H1 (cell line): ENCODE measurements around the gene PTBP3. TPM values are rescaled to one million over a fixed set of nuclear protein-coding genes. Genes with fewer than 3 reads are reported as not detected.
A peak's percentile ranks its signal among the peaks of the same experiment; 100 is the strongest.

Experiments used
- CTCF ChIA-PET: fragments of 300-600 bp; sonication (Branson Sonifier 250); formaldehyde crosslinking; loops from one replicate; lab custom pipeline; 2021; ENCODE audit not compliant: partially characterized antibody; lab: Charles Lee
- POLR2A ChIA-PET: fragments of 300-600 bp; sonication (Branson Sonifier 250); formaldehyde crosslinking; loops from one replicate; lab custom pipeline; 2021; ENCODE audit warnings: inconsistent platforms; ENCODE audit not compliant: partially characterized antibody; lab: Charles Lee
- DNase-seq, 2 experiments: peaks; one replicate each; pipeline versions ENCODE4 v3.0.0 to v3.0.0-alpha.2; 2010 to 2022; ENCODE audit warnings: low spot score in 2 of 2, low read depth in 1 of 2, mixed read lengths in 1 of 2
- FAIRE-seq: peaks from 2 replicates; lab custom pipeline; 2011; peaks lifted over from hg19 to GRCh38; lab: Jason Lieb, UNC
- H2AFZ ChIP-seq: 2 replicates; pipeline ENCODE4 v1.8.1; 2012; ENCODE audit warnings: low read length, inconsistent platforms
- H2AK5ac ChIP-seq: 2 replicates; pipeline ENCODE4 v1.6.1; 2013; ENCODE audit warnings: low read depth, low read length
- H2BK120ac ChIP-seq: replicated peaks from 2 replicates; pipeline ENCODE3; 2013; ENCODE audit warnings: low read depth, low read length, inconsistent platforms
- H2BK12ac ChIP-seq: 2 replicates; pipeline ENCODE4 v1.6.1; 2013; ENCODE audit warnings: low read depth, low read length
- H2BK15ac ChIP-seq: 2 replicates; pipeline ENCODE4 v1.6.1; 2013; ENCODE audit warnings: low read length
- H2BK20ac ChIP-seq: 2 replicates; pipeline ENCODE4 v1.6.1; 2013; ENCODE audit warnings: low read length
- H2BK5ac ChIP-seq: 2 replicates; pipeline ENCODE4 v1.6.1; 2013; ENCODE audit warnings: low read depth, low read length
- H3K14ac ChIP-seq: 2 replicates; pipeline ENCODE4 v1.6.1; 2013; ENCODE audit warnings: inconsistent platforms; ENCODE audit not compliant: insufficient read length
- H3K18ac ChIP-seq: 2 replicates; pipeline ENCODE4 v1.6.1; 2013; ENCODE audit warnings: low read length; ENCODE audit errors: extremely low read depth
- H3K23ac ChIP-seq: 2 replicates; pipeline ENCODE4 v1.6.1; 2013; ENCODE audit warnings: inconsistent platforms; ENCODE audit not compliant: insufficient read length
- H3K23me2 ChIP-seq: 2 replicates; pipeline ENCODE4 v1.6.1; 2013; ENCODE audit warnings: low read depth, low read length
- H3K27ac ChIP-seq: 2 replicates; pipeline ENCODE4 v1.6.1; 2011; ENCODE audit warnings: low read depth, low read length, inconsistent platforms
- H3K27me3 ChIP-seq, 4 experiments: replicated peaks in 1 of 4; 1 replicate in 1 of 4; 2 replicates in 3 of 4; pipeline versions ENCODE4 v1.6.1 to v1.8.1; 2011 to 2013; ENCODE audit warnings: low read length in 3 of 4, mild to moderate bottlenecking in 3 of 4, inconsistent platforms in 2 of 4, mixed read lengths in 2 of 4, moderate library complexity in 1 of 4; ENCODE audit not compliant: control insufficient read depth in 3 of 4, insufficient read depth in 3 of 4; ENCODE audit errors: extremely low read depth in 1 of 4
- H3K36me3 ChIP-seq, 4 experiments: 2 replicates each; pipeline versions ENCODE4 v1.6.1 to v1.8.1; 2011 to 2013; ENCODE audit warnings: mild to moderate bottlenecking in 4 of 4, low read length in 3 of 4, moderate library complexity in 2 of 4, control low read depth in 1 of 4, inconsistent platforms in 1 of 4; ENCODE audit not compliant: insufficient read depth in 4 of 4, control insufficient read depth in 2 of 4
- H3K4ac ChIP-seq: replicated peaks from 2 replicates; pipeline ENCODE3; 2013; ENCODE audit warnings: low read length, low read depth, mixed read lengths, inconsistent platforms; ENCODE audit not compliant: insufficient read length
- H3K4me1 ChIP-seq, 4 experiments: replicated peaks in 1 of 4; 1 replicate in 1 of 4; 2 replicates in 3 of 4; pipeline versions ENCODE4 v1.6.1 to v1.8.1; 2011 to 2013; ENCODE audit warnings: low read length in 3 of 4, inconsistent platforms in 2 of 4, mixed read lengths in 1 of 4; ENCODE audit not compliant: insufficient read depth in 4 of 4, control insufficient read depth in 3 of 4
- H3K4me2 ChIP-seq, 2 experiments: 2 replicates each; pipeline versions ENCODE4 v1.6.1 to v1.8.1; 2011 to 2013; ENCODE audit warnings: low read depth in 2 of 2, low read length in 2 of 2, control low read depth in 1 of 2, inconsistent platforms in 1 of 2, mild to moderate bottlenecking in 1 of 2; ENCODE audit not compliant: insufficient read depth in 1 of 2
- H3K4me3 ChIP-seq, 4 experiments: fragments of 200-600, 300-600 bp in 1 of 4; sonication (generic), shearing (Covaris generic), sonication (Bioruptor Twin) in 1 of 4; 2 replicates each; pipeline versions ENCODE4 v1.5.1 to v1.8.1; 2011 to 2016; ENCODE audit warnings: low read length in 4 of 4, low read depth in 3 of 4, control low read depth in 2 of 4, inconsistent platforms in 2 of 4, mild to moderate bottlenecking in 2 of 4, mixed read lengths in 1 of 4, moderate library complexity in 1 of 4; ENCODE audit not compliant: insufficient read depth in 2 of 4; ENCODE audit errors: extremely low read depth in 1 of 4
- H3K56ac ChIP-seq: replicated peaks from 2 replicates; pipeline ENCODE3; 2013; ENCODE audit warnings: low read depth, mild to moderate bottlenecking, mixed read lengths, low read length, inconsistent platforms; ENCODE audit not compliant: insufficient read length
- H3K79me1 ChIP-seq: 2 replicates; pipeline ENCODE4 v1.6.1; 2013; ENCODE audit warnings: low read depth, low read length, control low read depth
- H3K79me2 ChIP-seq, 2 experiments: 2 replicates each; pipeline versions ENCODE4 v1.6.1 to v1.8.1; 2012 to 2013; ENCODE audit warnings: low read length in 2 of 2, mild to moderate bottlenecking in 2 of 2, inconsistent platforms in 1 of 2; ENCODE audit not compliant: insufficient read depth in 2 of 2, control insufficient read depth in 1 of 2
- H3K9ac ChIP-seq, 4 experiments: replicated peaks in 1 of 4; 1 replicate in 1 of 4; 2 replicates in 3 of 4; pipeline versions ENCODE4 v1.6.1 to v1.8.1; 2011 to 2013; ENCODE audit warnings: low read depth in 3 of 4, low read length in 3 of 4, control low read depth in 2 of 4, mild to moderate bottlenecking in 2 of 4, moderate library complexity in 2 of 4, inconsistent platforms in 1 of 4; ENCODE audit errors: extremely low read depth in 1 of 4
- H3K9me3 ChIP-seq, 2 experiments: 2 replicates each; pipeline versions ENCODE4 v1.6.1 to v1.8.1; 2012 to 2013; ENCODE audit warnings: mild to moderate bottlenecking in 2 of 2, moderate library complexity in 2 of 2, control low read depth in 1 of 2, inconsistent platforms in 1 of 2, low read depth in 1 of 2, low read length in 1 of 2, mixed read lengths in 1 of 2; ENCODE audit not compliant: insufficient read depth in 2 of 2
- H4K20me1 ChIP-seq, 2 experiments: replicated peaks in 1 of 2; 2 replicates each; pipeline versions ENCODE3 to v1.8.1; 2011 to 2013; ENCODE audit warnings: inconsistent platforms in 2 of 2, low read length in 2 of 2, mild to moderate bottlenecking in 1 of 2; ENCODE audit not compliant: insufficient read depth in 2 of 2, control insufficient read depth in 1 of 2
- H4K5ac ChIP-seq: 2 replicates; pipeline ENCODE4 v1.6.1; 2013; ENCODE audit warnings: low read length, low read depth, mixed read lengths, inconsistent platforms; ENCODE audit not compliant: insufficient read length
- H4K8ac ChIP-seq: 2 replicates; pipeline ENCODE4 v1.8.0; 2013; ENCODE audit warnings: mild to moderate bottlenecking, moderate library complexity, low read length, inconsistent platforms; ENCODE audit not compliant: insufficient read depth; ENCODE audit errors: extremely low read depth
- H4K91ac ChIP-seq: replicated peaks from 2 replicates; pipeline ENCODE3; 2013; ENCODE audit warnings: low read length, mixed read lengths, inconsistent platforms; ENCODE audit not compliant: insufficient read length
- BCL11A ChIP-seq, 2 experiments: IDR thresholded peaks; one replicate each; pipeline ENCODE4 v1.6.1; 2011; ENCODE audit warnings: low read depth in 2 of 2, low read length in 2 of 2, mild to moderate bottlenecking in 2 of 2
- CTBP2 ChIP-seq: IDR thresholded peaks from 2 replicates; pipeline ENCODE4 v1.7.0; 2011; ENCODE audit warnings: borderline replicate concordance, mild to moderate bottlenecking, moderate library complexity, mixed read lengths, low read length; ENCODE audit not compliant: insufficient read depth, insufficient read length
- E2F6 ChIP-seq: IDR thresholded peaks from 2 replicates; pipeline ENCODE4 v1.6.1; 2012; ENCODE audit warnings: inconsistent platforms
- EZH2 ChIP-seq: fragments of 200-600 bp; sonication (generic); IDR thresholded peaks from 2 replicates; pipeline ENCODE4 v1.7.1; 2012; ENCODE audit warnings: low read depth, mild to moderate bottlenecking, moderate library complexity, low read length, inconsistent platforms; ENCODE audit not compliant: severe bottlenecking
- POLR2A ChIP-seq, 2 experiments: IDR thresholded peaks; 1 replicate in 1 of 2; 2 replicates in 1 of 2; pipeline ENCODE4 v1.6.1; 2011; ENCODE audit warnings: low read depth in 2 of 2, low read length in 2 of 2, mild to moderate bottlenecking in 2 of 2; ENCODE audit errors: control extremely low read depth in 1 of 2
- RBBP5 ChIP-seq: IDR thresholded peaks from 2 replicates; pipeline ENCODE4 v1.7.1; 2012; ENCODE audit warnings: low read depth, mild to moderate bottlenecking, inconsistent platforms, low read length, moderate library complexity, borderline replicate concordance
- RNF2 ChIP-seq: fragments of 200-900, 300-1000 bp; sonication (generic); IDR thresholded peaks from 2 replicates; pipeline ENCODE4 v1.7.1; 2016; ENCODE audit warnings: borderline replicate concordance, low read depth, mild to moderate bottlenecking, antibody characterized with exemption, low read length; ENCODE audit not compliant: poor library complexity, severe bottlenecking; ENCODE audit errors: missing control alignments
- SIRT6 ChIP-seq: IDR thresholded peaks from one replicate; pipeline ENCODE4 v1.7.1; 2012; ENCODE audit warnings: low read length, inconsistent platforms
- SIX5 ChIP-seq: IDR thresholded peaks from 2 replicates; pipeline ENCODE4 v1.6.1; 2011; ENCODE audit warnings: mild to moderate bottlenecking, low read depth, low read length
- SP2 ChIP-seq: IDR thresholded peaks from 2 replicates; pipeline ENCODE4 v1.6.1; 2012; ENCODE audit warnings: mild to moderate bottlenecking, low read length, inconsistent platforms
- YY1 ChIP-seq: IDR thresholded peaks from 2 replicates; pipeline ENCODE4 v1.6.1; 2011; ENCODE audit warnings: low read depth, mild to moderate bottlenecking, low read length
- ZNF274 ChIP-seq: IDR thresholded peaks from 2 replicates; pipeline ENCODE4 v1.7.0; 2012; ENCODE audit warnings: low read length, borderline replicate concordance; ENCODE audit errors: extremely low read depth
- WGBS, 2 experiments: shearing (Covaris generic) in 1 of 2; methylation state at CpG; one replicate each; pipeline versions ENCODE4 v1.1.6 to v1.1.7; 2013 to 2015; ENCODE audit warnings: low lambda C conversion rate in 2 of 2, mixed read lengths in 2 of 2, inconsistent platforms in 1 of 2, low coverage in 1 of 2, missing lambda C conversion rate in 1 of 2; ENCODE audit not compliant: insufficient replicate concordance in 2 of 2, insufficient coverage in 1 of 2, insufficient read length in 1 of 2; ENCODE audit errors: extremely low coverage in 1 of 2, missing lambda C conversion rate in 1 of 2; 5-methylcytosine and 5-hydroxymethylcytosine counted together
- polyA plus RNA-seq, 7 experiments: library from polyadenylated mRNA; depleted of rRNA in 3 of 7; stranded (reverse) in 5 of 7; unstranded in 2 of 7; fragments of >200 nt in 5 of 7; fragments of 200-250 nt in 2 of 7; gene quantifications; 1 replicate in 5 of 7; 2 replicates in 1 of 7; 4 replicates in 1 of 7; pipeline versions ENCODE4 v1.2.1 to v1.2.3, GENCODE V29; 2011 to 2013; ENCODE audit warnings: missing spikeins in 2 of 7, mixed read lengths in 2 of 7
- total RNA-seq: library from RNA; stranded (reverse); fragmentation: NEBNext Ultra II Directional; extraction: Animal tissue kit (Norgen Biotek cat#: 25700); gene quantifications from 2 replicates; pipeline ENCODE4 v1.2.1, GENCODE V29; 2021

Gene PTBP3
- total and polyA plus RNA-seq, 2 of the 8 experiments (the other 6 are each of a cell fraction or from before 2014, with no cell fraction given) = 51.0 to 124 TPM

GRCh38 chr9:112193572-112194288, 139.7 kb downstream of the PTBP3 start:
- 48% methylated on average over 6 of the region's 6 CpGs; no CpG with 5 or more reads in 1 of the 2 experiments for WGBS, 2 experiments
- H3K4me1 ChIP-seq = peaks cover 0 to 5% (median 3%) of the 10 kb centered on the region in 4 experiments; a peak in 4 of 7 replicates
- CTCF ChIA-PET = interaction anchor here (1.2 to 1.7 kb wide), 4 partner anchors 9 to 173 kb away, joined by 3 to 7 read pairs (median 4); no protein-coding TSS in a partner anchor
- no peak for TF ChIP-seq SP2
- no peak for TF ChIP-seq RNF2
- no peak for TF ChIP-seq ZNF274
- no peak for TF ChIP-seq RBBP5
- TF ChIP-seq BCL11A (IDR thresholded peaks at IDR 0.05; ENCODE audit: low read depth in 2 of 2, low read length in 2 of 2) = no peak
- no peak for TF ChIP-seq SIRT6
- no peak for TF ChIP-seq YY1
- TF ChIP-seq E2F6 = no peak
- TF ChIP-seq CTBP2 = no peak
- no peak for TF ChIP-seq SIX5
- TF ChIP-seq EZH2 = no peak
- no peak for TF ChIP-seq POLR2A (IDR thresholded peaks at IDR 0.05; ENCODE audit: control extremely low read depth in 1 of 2, low read depth in 2 of 2, low read length in 2 of 2)

More at GRCh38 chr9:112193572-112194288, 139.7 kb downstream of the PTBP3 start:
- H3K14ac ChIP-seq = no peak overlapping the region
- no peak overlapping the region for H3K27ac ChIP-seq
- H3K56ac ChIP-seq = no peak overlapping the region
- no peak overlapping the region for H4K91ac ChIP-seq
- no peak overlapping the region for H2AFZ ChIP-seq
- H3K9ac ChIP-seq = no peak overlapping the region
- no peak overlapping the region for H2BK5ac ChIP-seq
- no peak overlapping the region for H4K8ac ChIP-seq
- H3K4me3 ChIP-seq = no peak overlapping the region
- H4K20me1 ChIP-seq = no peaks in the 10 kb centered on the region
- no peak overlapping the region for H3K23ac ChIP-seq
- H2BK15ac ChIP-seq = peak overlapping the region; percentile 74; the same call in 1 of the 2 replicates
- no peaks in the 10 kb centered on the region for H3K9me3 ChIP-seq
- H3K23me2 ChIP-seq = no peaks in the 10 kb centered on the region
- no peak overlapping the region for H2AK5ac ChIP-seq
- POLR2A ChIA-PET = interaction anchor here (0.6 to 1.1 kb wide), 3 partner anchors 14 to 19 kb away, joined by 3 to 5 read pairs (median 4); no protein-coding TSS in a partner anchor
- H3K36me3 ChIP-seq = no peaks in the 10 kb centered on the region
- peak overlapping the region in 1 of 2 experiments; percentile 2; a peak in 1 of 4 replicates for H3K4me2 ChIP-seq
- no peaks in the 10 kb centered on the region for H3K79me2 ChIP-seq
- no peak overlapping the region for H3K4ac ChIP-seq
- H3K27me3 ChIP-seq = peaks cover 0 to 2% (median 0%) of the 10 kb centered on the region in 4 experiments; a peak in 2 of 7 replicates
- H2BK20ac ChIP-seq = no peak overlapping the region
- no peak overlapping the region for H2BK120ac ChIP-seq
- DNase-seq (no peak), FAIRE-seq (no peak)
- no peak overlapping the region for H3K18ac ChIP-seq
- H3K79me1 ChIP-seq = no peaks in the 10 kb centered on the region
- no peak overlapping the region for H4K5ac ChIP-seq
- no peak overlapping the region for H2BK12ac ChIP-seq
